HFFc6 (cell line): Measurements from ENCODE around the gene PLCXD3. TPM values are rescaled to one million over a fixed set of nuclear protein-coding genes. Genes with fewer than 3 reads are reported as not detected.

Source experiments
- DNase-seq: peaks from one replicate; pipeline ENCODE4 v3.0.0-alpha.2; 2018
- H3K27ac Mint-ChIP-seq: 2 replicates; pipeline ENCODE4 v1.8.0; 2020; ENCODE audit warnings: mild to moderate bottlenecking, mixed read lengths
- H3K27me3 Mint-ChIP-seq: 2 replicates; pipeline ENCODE4 v1.8.0; 2021; ENCODE audit warnings: mild to moderate bottlenecking, moderate library complexity, mixed read lengths; ENCODE audit not compliant: insufficient read depth
- H3K36me3 Mint-ChIP-seq: 2 replicates; pipeline ENCODE4 v1.8.0; 2021; ENCODE audit warnings: low read depth, mixed read lengths
- H3K4me1 Mint-ChIP-seq: 2 replicates; pipeline ENCODE4 v1.8.0; 2020; ENCODE audit warnings: low read depth, mixed read lengths
- H3K4me3 Mint-ChIP-seq: 2 replicates; pipeline ENCODE4 v1.8.0; 2020; ENCODE audit warnings: mild to moderate bottlenecking, moderate library complexity, mixed read lengths
- H3K9me3 Mint-ChIP-seq: 2 replicates; pipeline ENCODE4 v1.8.0; 2020; ENCODE audit warnings: mild to moderate bottlenecking, mixed read lengths
- CTCF ChIP-seq: fragments of 200-600 bp; sonication (generic); IDR thresholded peaks from 2 replicates; pipeline ENCODE4 v1.5.0; 2021; ENCODE audit warnings: antibody characterized with exemption, mild to moderate bottlenecking
- total RNA-seq, 6 experiments: library from RNA; stranded (reverse); fragmentation: NEBNext Ultra II Directional; extraction: Animal tissue kit (Norgen Biotek cat#: 25700); gene quantifications; 2 replicates in 1 of 6; 3 replicates in 5 of 6; pipeline ENCODE4 v1.2.3, GENCODE V29; 2021

PLCXD3 gene
- total RNA-seq, 6 experiments from 2014 or later, result 0.03 to 0.05 TPM; not detected in 4

- Mint-ChIP-seq H3K4me3 (no peak overlapping the region), H3K4me1 (no peaks in the 10 kb centered on the region), H3K36me3 (no peaks in the 10 kb centered on the region), H3K27ac (no peak overlapping the region), H3K9me3 (no peaks in the 10 kb centered on the region), H3K27me3 (no peaks in the 10 kb centered on the region; the same call in 1 of the 2 replicates)
- no peak for DNase-seq
- no peak for TF ChIP-seq CTCF
Measured at GRCh38 chr5:41312066-41312465, 198.3 kb downstream of the PLCXD3 start.

GRCh38 chr5:41309275-41309674 lies 201.1 kb downstream of the PLCXD3 start:
- DNase-seq, result no peak
- no peak for TF ChIP-seq CTCF
- Mint-ChIP-seq H3K9me3 (no peaks in the 10 kb centered on the region), H3K27ac (no peak overlapping the region), H3K4me1 (no peaks in the 10 kb centered on the region), H3K36me3 (no peaks in the 10 kb centered on the region), H3K4me3 (no peak overlapping the region), H3K27me3 (no peaks in the 10 kb centered on the region; the same call in 1 of the 2 replicates)

GRCh38 chr5:41306005-41306404 lies 204.4 kb downstream of the PLCXD3 start:
- no peaks in the 10 kb centered on the region for H3K36me3 Mint-ChIP-seq
- no peaks in the 10 kb centered on the region for H3K4me1 Mint-ChIP-seq

GRCh38 chr5:41305056-41305455 lies 205.3 kb downstream of the PLCXD3 start:
- no peak overlapping the region for H3K4me3 Mint-ChIP-seq
- no peak for TF ChIP-seq CTCF
- no peak for DNase-seq
- H3K36me3 Mint-ChIP-seq, result no peaks in the 10 kb centered on the region
- H3K9me3 Mint-ChIP-seq, result no peaks in the 10 kb centered on the region
- no peak overlapping the region for H3K27ac Mint-ChIP-seq
- peaks cover 2% of the 10 kb centered on the region for H3K27me3 Mint-ChIP-seq
- H3K4me1 Mint-ChIP-seq, result no peaks in the 10 kb centered on the region

More at GRCh38 chr5:41306005-41306404, 204.4 kb downstream of the PLCXD3 start:
- DNase-seq, result no peak
- H3K9me3 Mint-ChIP-seq, result no peaks in the 10 kb centered on the region
- TF ChIP-seq CTCF, result no peak
- H3K4me3 Mint-ChIP-seq, result no peak overlapping the region
- no peak overlapping the region for H3K27ac Mint-ChIP-seq
- H3K27me3 Mint-ChIP-seq, result no peaks in the 10 kb centered on the region; the same call in 1 of the 2 replicates

GRCh38 chr5:41296066-41296465 lies 214.3 kb downstream of the PLCXD3 start:
- Mint-ChIP-seq H3K27me3 (peaks cover 2% of the 10 kb centered on the region; the same call in 1 of the 2 replicates), H3K4me1 (no peaks in the 10 kb centered on the region), H3K27ac (no peak overlapping the region), H3K9me3 (no peaks in the 10 kb centered on the region), H3K36me3 (no peaks in the 10 kb centered on the region), H3K4me3 (no peak overlapping the region)
- no peak for TF ChIP-seq CTCF
- DNase-seq, result no peak

- H3K4me3 Mint-ChIP-seq, result no peak overlapping the region
- no peaks in the 10 kb centered on the region for H3K36me3 Mint-ChIP-seq
- no peaks in the 10 kb centered on the region for H3K4me1 Mint-ChIP-seq
- no peaks in the 10 kb centered on the region for H3K9me3 Mint-ChIP-seq
- DNase-seq, result no peak
- TF ChIP-seq CTCF, result no peak
- peaks cover 3% of the 10 kb centered on the region; the same call in 1 of the 2 replicates for H3K27me3 Mint-ChIP-seq
- H3K27ac Mint-ChIP-seq, result no peak overlapping the region
Measured at GRCh38 chr5:41291323-41291722, 219.1 kb downstream of the PLCXD3 start.
